Activated CD4-positive, alpha-beta T cell treated with anti-CD3 and anti-CD28 coated beads, Interleukin-2, amount 50 U/mL, for 48 hours (primary cell): ENCODE data around the gene KRTAP10-8.
"Not testable (repeated sequence)": the region's sequence is repeated elsewhere in the genome, so short reads cannot be mapped to it uniquely, and the experiment has no call there.

ENCODE experiments used
- DNase-seq, 2 experiments: peaks; one replicate each; pipeline ENCODE4 v3.0.0-alpha.2; 2020

KRTAP10-8 gene

DNA sequence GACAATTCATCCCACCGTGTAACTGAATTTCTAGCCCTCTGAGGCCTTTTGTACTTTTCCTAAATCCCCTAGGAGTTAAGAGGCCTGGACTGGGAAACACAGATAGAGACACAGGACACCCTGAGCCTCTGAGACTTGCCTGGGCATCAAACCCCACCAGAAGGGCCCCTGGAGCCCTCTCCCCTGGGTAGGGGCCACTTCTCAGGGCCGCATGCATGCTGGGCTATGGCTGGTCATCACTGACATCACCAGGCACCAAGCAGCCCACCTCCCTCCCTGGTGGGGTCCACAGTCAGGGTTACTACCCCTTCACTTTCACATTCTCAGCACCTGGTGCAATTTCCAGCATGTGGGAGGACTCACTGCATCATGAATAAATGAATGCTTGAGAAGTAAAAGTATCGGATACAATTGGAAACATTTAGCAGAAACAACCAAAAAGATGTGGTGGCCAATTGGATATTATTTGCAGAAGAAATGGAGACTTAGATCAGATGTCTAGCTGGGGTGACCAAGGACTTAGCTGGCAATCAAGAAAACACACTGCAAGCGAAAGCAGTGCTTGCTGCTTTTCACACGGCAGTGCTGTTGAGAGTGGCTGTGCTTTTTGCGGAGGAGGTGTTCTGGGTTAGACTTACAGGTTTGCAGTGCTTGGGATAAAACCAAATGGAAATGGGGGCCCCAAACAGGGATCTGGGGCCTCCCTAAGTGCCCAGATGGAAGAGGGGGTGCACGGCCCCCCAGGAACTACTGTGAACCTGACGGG lies 12.4 kb upstream of the KRTAP10-8 start:
- no peak for DNase-seq

DNA sequence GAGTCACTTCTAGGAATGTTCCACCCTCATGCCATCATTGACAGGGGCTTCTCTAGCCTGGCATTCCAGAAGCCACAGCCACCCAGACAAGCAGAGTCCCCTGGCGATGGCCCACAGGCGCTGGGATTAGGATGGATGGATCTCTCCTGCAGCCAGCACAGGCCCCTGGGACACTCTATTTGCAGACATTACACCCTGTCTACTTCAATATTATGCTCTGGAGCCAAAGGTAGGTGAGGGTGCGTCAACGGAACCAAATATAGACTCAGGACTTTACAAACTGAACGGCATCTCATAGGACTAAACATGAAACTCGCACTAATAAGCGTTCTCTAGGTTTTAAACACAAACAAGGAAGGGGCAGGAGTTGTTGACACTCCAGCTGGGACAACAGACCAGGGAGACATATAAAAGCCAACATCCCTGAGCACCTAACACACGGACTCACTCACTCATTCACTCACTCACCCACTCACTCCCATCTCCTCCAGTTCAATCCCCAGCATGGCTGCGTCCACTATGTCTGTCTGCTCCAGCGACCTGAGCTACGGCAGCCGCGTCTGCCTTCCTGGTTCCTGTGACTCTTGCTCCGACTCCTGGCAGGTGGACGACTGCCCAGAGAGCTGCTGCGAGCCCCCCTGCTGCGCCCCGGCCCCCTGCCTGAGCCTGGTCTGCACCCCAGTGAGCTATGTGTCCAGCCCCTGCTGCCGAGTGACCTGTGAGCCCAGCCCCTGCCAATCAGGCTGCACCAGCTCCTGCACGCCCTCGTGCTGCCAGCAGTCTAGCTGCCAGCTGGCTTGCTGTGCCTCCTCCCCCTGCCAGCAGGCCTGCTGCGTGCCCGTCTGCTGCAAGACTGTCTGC lies 11.5 kb upstream of the KRTAP10-8 start, which contains the start of gene KRTAP10-7:
TSS of gene KRTAP10-7 (plus strand) at position 480 of the 861 bp plus-strand sequence. CDS start at position 505, 25 bp downstream.
- not testable (repeated sequence) for DNase-seq

DNA sequence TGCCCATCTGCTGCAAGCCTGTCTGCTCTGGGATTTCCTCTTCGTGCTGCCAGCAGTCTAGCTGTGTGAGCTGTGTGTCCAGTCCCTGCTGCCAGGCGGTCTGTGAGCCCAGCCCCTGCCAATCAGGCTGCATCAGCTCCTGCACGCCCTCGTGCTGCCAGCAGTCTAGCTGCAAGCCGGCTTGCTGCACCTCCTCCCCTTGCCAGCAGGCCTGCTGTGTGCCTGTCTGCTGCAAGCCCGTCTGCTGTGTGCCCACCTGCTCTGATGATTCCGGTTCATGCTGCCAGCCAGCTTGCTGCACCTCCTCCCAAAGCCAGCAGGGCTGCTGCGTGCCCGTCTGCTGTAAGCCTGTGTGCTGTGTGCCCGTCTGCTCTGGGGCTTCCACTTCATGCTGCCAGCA lies 10.8 kb upstream of the KRTAP10-8 start:
- DNase-seq = not testable (repeated sequence)

DNA sequence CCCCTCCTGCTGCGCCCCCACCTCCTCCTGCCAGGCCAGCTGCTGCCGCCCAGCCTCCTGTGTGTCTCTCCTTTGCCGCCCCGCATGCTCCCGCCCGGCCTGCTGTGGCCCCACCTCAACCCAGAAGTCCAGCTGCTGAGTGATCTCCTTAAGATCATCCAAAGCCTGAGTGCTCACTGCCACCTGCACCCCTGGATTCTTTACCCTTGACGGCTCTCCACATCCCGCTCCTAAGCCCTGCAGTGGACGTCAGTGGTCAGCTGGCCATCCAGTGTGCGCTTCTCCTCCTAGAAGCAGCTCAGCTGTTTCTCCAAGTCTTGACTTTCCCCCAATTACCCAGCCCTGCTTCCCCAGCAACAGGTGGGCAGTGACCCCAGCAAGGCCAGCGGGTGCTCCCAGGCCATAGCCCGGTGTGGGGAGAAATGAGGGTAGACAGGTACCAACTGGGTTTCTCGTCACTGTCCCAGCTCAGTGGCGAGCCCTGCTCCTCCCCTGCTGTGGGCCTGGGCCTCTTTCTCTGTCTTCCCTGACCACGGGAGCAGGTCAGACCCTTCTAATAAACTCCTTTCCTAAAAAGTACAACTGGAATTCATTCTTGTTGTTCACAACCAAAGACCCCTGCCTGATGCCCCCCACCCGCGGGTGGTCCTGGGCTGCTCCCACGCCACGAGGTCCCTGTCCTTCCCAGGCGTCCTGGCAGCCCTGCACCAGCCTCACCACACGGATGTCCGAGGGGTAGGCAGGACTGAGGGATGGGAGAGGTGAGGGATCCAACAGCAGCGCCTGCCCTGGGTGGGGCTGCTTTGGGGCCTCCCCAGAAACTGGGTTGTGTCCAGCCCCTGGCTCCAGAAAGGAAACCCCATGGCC lies 10.1 kb upstream of the KRTAP10-8 start:
- DNase-seq = no peak

GRCh38 chr21:44602463-44602850 lies 9.4 kb upstream of the KRTAP10-8 start:
- DNase-seq = no peak

DNA sequence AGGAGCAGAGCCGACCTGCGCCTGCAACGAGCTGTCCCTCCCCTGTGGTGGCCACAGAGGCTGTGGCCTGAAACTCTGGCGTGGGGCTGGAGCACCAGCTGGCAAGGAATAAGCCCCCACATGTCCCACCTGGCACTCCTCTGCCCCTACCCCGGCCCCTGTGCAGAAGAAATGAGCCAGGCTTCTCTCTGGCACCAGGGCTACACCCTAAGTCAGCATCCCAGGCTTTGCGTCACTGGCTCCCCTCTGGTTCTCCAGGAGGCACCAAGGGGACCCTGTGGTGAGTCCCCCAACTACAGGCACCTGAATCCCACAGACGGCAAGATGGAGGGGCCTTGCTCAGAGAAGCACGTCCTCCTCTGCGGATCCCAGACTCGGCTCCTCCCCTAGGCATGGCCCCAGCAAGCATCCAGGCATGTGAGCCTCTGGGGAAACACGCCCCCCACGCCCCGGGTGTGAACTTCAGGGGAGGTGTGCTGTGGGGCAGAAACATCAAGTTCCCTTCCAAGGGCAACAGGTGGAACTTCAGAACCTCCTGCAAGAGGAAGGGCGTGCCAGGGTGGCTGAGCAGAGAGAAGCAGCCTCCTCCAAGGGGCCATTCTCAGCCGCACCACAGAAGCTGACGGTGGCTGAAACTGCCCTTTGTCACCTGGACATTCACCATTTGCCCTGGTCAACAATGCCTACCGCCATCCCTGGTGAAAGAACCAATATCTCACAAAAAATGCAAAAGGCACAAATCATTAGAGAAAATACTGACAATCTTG lies 8.6 kb upstream of the KRTAP10-8 start:
- DNase-seq = no peak

DNA sequence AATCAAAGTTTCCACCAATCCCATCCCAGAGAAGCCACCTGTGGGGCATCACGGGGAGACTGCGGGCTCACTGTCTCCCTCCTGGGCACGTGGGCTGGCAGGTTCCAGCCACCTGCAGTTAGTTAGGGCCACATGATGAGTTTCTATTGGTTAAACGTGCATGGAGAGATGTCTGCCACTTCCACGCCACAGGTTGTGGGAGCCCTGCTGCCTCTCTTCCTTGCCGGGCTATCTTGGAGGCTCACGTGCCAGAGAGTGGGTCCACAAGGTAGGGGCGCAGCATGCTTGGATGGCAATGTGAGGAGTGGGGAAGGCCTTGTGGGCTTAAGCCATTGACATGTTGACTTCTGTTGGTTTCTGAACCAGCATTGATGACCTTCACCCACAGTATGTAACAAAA lies 8.0 kb upstream of the KRTAP10-8 start:
- no peak for DNase-seq

DNA sequence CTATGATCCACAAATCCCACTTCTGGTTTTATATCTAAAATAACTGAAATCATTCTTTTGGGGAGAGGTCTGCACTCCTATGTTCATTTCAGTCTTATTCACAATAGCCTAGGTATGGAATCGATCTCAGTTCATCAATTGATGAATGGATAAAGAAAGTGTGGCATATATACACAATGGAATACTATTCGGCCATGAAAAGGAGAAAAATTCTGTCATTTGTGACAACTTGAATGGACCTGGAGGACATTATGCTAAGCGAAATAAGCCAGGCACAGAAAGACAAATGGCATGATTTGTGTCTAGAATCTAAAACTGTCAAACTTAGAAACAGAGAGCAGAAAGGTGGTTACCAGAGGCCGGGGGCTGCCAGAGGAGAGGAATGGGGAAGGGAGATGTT lies 5.4 kb upstream of the KRTAP10-8 start:
- no peak for DNase-seq

DNA sequence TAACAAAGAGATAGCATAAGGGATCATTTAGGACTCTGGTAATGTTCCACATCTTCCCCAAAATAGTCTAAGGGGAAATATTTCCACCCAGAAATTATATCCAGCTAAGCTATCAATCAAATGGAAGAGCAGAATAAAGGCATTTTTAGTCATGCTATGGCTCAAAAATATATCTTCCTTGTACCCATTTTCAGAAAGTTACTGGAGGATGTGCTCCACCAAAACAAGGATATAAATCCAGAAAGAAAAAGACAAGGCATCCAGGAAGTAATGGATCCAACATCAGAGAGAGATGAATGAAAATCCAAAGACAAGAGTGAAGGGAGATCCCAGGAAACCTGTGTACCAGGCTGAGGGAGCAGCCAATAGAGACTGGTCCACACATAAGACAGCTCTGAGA lies 2.7 kb upstream of the KRTAP10-8 start:
- DNase-seq = no peak

- DNase-seq = not testable (repeated sequence)
Observed at GRCh38 chr21:44610157-44610843, 1.6 kb upstream of the KRTAP10-8 start.

GRCh38 chr21:44611551-44611950 lies 328 bp upstream of the KRTAP10-8 start:
- DNase-seq = no peak

DNA sequence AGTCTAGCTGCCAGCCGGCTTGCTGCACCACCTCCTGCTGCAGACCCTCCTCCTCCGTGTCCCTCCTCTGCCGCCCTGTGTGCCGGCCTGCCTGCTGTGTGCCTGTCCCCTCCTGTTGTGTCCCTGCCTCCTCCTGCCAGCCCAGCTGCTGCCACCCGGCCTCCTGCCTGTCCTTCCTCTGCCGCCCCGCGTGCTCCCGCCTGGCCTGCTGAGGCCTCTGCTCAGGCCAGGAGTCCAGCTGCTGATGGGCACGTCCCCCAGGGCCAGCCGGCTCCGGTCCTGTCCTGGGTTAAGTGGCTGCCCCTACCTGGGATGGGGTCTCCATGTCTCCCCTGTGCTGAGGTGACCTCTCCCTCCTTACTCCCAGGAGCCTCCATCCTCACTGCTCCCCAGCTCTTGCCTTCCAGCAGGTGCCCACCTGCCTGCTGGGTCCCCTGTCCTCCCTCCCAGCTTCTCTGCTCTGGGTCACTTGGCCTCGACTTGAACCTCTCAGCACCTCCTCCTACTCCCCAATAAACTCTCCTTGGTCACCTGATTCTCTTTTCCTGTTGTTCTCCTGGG lies 870 bp downstream of the KRTAP10-8 start:
- DNase-seq = no peak

- no peak for DNase-seq
Observed at GRCh38 chr21:44613386-44614155, 1.7 kb downstream of the KRTAP10-8 start.

- no peak for DNase-seq
Observed at GRCh38 chr21:44614161-44614631, 2.3 kb downstream of the KRTAP10-8 start.

GRCh38 chr21:44614961-44615391 lies 3.1 kb downstream of the KRTAP10-8 start:
- DNase-seq = no peak

GRCh38 chr21:44615466-44615865 lies 3.6 kb downstream of the KRTAP10-8 start:
- no peak for DNase-seq

DNA sequence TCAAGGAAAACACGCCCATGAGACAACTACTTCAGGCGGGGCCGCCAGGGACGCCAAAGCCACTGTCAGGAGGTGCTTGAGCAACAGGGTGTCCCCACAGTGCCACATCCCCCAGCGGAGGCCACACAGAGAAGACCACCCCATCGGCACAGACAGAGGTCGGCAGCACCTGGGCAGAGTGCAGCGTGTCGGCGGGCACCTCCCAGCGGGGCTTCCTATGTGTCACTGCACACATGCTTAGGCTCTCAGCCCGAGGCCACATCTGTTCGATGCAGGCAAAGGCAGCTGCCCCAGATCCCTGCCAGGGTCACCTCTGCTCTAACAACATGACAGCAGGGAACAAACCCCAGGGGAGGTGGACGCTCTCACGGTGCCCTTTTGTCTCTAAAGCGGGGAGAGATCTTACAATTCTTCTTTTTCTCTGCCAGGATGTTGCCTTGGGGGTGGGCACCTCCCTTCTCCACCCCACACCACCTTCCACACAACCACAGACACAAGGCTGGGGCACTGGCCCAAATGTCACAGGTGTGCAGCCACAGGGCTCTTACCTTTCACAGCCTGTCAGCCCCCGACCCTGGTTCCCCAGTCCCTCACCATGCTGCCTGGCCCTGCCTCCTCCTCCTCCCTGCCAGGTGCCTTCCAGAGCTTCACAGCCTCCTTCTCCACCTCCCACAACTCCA lies 4.2 kb downstream of the KRTAP10-8 start:
- DNase-seq = no peak

- no peak for DNase-seq
Observed at GRCh38 chr21:44616591-44616926, 4.7 kb downstream of the KRTAP10-8 start.

DNA sequence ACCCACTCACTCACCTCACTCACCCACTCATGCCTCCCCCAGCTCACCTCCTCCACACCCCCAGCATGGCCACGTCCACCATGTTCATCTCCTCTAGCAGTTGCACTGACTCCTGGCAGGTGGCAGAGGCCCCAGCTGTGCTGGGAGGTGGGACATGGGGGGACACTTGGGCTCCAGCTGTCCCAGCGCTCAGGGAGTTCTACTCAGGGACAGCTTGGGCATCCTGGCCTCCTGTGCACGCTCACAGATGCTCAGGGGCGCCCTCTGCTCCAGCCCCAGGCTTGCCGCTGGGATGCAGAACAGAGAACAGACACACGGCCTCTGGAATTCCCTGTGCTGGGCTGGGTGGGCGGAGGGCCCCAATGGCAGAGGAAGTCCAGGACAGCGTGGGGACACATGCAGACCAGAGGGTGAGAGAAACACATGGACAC lies 5.2 kb downstream of the KRTAP10-8 start:
- no peak for DNase-seq

DNA sequence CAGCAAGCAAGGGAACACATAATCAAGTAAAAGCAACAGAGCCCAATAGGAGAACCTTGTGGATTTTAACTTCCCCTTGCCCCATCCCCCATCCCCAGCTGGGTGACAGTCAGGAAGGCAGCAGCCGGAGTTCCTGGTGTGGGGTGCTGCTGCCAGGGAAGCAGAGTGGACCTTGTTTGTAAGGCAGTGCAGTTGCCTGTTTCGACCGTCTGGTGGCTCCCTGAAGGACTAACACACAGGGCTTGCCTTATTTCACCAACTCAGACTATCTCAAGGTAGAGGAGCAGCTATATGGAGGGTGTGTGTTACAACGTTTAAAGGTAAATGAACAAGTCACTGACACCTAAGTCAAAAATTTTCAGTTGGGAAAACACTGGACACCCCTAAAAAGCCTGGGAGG lies 6.6 kb downstream of the KRTAP10-8 start:
- DNase-seq = peak; percentile 16 to 22
